ENCODE measurements around the gene NEMP2.

NEMP2 gene

DNA sequence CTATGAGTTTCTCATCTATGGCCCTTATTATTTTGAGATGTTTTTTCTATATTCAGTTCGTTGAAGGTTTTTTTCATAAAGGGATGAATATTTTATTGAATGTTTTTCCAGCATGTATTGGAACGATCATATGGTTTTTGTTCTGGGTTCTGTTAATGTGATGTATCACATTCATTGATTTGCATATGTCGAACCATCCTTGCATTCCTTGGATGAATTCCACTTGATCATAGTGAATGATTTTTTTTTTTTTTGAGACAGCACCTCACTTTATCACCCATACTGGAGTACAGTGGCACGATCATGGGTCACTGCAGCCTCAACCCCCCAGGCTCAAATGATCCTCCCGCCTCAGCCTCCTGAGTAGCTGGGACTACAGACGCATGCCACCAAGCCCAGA lies 5.5 kb upstream of the NEMP2 start:
- TF ChIP-seq, protein P1, sequence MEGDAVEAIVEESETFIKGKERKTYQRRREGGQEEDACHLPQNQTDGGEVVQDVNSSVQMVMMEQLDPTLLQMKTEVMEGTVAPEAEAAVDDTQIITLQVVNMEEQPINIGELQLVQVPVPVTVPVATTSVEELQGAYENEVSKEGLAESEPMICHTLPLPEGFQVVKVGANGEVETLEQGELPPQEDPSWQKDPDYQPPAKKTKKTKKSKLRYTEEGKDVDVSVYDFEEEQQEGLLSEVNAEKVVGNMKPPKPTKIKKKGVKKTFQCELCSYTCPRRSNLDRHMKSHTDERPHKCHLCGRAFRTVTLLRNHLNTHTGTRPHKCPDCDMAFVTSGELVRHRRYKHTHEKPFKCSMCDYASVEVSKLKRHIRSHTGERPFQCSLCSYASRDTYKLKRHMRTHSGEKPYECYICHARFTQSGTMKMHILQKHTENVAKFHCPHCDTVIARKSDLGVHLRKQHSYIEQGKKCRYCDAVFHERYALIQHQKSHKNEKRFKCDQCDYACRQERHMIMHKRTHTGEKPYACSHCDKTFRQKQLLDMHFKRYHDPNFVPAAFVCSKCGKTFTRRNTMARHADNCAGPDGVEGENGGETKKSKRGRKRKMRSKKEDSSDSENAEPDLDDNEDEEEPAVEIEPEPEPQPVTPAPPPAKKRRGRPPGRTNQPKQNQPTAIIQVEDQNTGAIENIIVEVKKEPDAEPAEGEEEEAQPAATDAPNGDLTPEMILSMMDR (IDR thresholded peaks at IDR 0.05; ENCODE audit: low read depth, low read length): no peak
- no peak for DNase-seq (ENCODE audit: extremely low read depth, low read depth)

DNA sequence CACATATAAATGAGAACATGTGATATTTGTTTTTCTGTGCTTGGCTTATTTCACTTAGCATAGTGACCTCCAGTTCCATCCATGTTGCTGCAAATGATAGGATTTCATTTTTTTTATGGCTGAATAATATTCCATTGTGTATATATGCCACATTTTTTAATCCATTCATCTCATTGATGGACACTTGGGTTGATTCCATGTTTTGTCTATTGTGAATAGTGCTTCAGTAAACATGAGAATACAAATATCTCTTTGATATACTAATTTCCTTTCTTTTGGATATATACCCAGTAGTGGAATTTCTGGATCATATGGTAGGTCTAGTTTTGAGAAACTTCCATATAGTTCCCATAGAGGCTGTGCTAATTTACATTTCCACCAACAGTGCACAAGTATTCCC lies 3.7 kb upstream of the NEMP2 start:
- DNase-seq (ENCODE audit: extremely low read depth, low read depth): no peak

DNA sequence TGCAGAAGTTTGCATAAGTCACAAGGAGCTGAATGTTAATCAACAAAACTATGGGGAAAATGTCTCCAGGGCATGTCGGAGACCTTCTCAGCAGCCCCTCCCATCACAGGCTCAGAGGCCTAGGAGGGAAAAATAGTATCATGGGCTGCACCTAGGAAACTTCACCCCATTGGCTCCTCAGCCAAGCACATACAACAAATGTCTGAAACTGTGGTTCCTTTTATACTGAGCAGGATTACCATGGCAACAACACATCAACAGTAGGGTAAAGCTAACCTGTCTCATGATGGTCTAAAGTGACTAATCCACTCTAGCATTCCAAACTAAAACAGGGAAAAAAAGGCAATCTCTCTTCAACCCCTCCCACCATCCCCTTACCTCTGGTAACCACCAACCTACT lies 3.2 kb upstream of the NEMP2 start:
- no peak for DNase-seq (ENCODE audit: extremely low read depth, low read depth)
- TF ChIP-seq, protein P1 (IDR thresholded peaks at IDR 0.05; ENCODE audit: low read depth, low read length): no peak

More for the DNA sequence above, 3.7 kb upstream of the NEMP2 start:
- TF ChIP-seq, protein P1 (IDR thresholded peaks at IDR 0.05; ENCODE audit: low read depth, low read length): no peak

DNA sequence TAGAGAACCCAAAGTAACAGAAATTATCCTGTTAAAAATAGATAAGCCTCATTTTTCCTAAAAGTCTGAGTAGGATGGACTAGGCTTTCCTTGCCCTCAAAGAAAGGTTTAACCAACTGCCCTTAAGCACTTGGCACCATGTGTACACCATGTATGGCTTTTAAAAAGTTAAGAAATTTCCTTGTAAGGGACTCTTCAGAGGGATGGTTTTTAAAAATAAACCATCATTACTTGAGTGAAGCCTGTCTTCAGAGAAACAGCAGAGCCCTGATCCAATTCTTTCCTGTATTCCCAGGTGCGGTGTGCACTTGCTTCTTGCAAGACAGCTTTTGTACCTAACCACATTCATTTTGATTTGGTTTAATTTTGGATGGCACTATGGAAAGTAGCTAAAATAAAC lies 1.1 kb upstream of the NEMP2 start:
- no peak for DNase-seq (ENCODE audit: extremely low read depth, low read depth)
- TF ChIP-seq, protein P1 (IDR thresholded peaks at IDR 0.05; ENCODE audit: low read depth, low read length): no peak

DNA sequence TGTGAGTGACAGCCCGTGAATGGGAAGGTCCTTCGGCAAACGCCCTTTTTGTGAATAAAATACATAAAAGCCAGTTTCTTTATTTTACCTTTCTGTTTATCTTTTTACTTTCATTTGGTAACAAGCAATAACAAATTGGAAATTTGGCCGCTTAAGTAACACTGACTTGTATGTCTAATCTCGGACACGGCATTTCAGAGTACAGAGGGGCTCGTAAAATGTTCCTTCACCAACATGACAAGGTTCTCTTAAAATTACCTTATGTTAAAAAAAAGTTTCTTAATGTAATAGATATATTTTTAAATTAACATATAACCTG lies 558 bp upstream of the NEMP2 start:
- TF ChIP-seq, protein P1 (IDR thresholded peaks at IDR 0.05; ENCODE audit: low read depth, low read length): no peak
- no peak for DNase-seq (ENCODE audit: extremely low read depth, low read depth)

DNA sequence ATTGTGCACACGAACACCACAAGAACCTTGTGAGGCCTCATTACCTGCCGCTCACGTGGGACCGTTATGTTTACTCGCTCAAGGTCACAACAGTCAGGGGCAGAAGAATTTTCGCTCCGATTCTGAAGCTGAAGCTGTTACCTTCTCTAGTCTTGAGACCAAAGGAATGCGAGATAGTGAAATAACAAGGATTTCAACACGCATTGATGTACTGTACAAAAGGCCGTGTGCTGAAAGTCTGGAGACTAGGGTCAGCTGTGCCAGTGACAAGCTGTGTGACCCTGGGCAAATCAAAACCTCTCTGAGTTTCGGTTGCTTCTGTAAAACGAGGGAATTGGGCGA lies 583 bp downstream of the NEMP2 start:
- no peak for DNase-seq (ENCODE audit: extremely low read depth, low read depth)
- TF ChIP-seq, protein P1 (IDR thresholded peaks at IDR 0.05; ENCODE audit: low read depth, low read length): no peak

DNA sequence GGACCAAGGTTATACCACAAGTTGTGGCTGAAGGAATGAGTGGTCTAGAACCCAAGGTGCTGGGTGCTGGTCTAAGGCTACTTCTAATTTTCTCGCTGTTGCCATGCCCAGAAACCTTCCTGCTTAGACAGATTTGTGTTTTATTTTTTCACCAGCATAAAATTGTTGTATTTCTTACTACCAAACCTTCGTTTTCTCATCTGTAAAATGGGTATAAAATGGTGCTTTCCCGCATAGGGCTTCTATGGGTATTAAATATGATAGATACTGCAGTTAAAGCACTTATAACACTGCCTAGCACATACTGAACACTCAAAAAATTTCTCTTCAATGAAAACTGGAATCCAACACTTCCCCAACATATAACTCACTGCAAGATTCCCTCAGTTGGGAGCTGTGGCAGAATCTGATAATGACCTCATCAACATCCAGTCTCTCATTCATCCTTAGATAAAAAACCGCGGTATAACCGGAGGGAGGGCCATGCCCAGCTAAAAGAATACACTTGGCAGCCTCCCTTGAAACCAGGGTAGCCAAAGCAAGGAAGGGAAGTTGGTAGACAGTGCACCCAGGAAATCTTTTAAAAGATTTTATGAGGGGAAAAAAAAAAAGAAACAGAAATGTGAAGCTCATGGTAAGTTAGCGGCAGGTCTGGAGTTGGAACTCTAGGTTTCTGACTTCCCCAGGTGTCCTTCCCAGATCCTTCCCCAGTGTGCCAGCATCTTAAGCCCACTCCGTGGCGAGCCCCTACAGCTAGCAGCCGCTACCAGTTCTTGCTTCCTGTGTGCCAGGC lies 1.2 kb downstream of the NEMP2 start:
- no peak for DNase-seq (ENCODE audit: extremely low read depth, low read depth)
- TF ChIP-seq, protein P1 (IDR thresholded peaks at IDR 0.05; ENCODE audit: low read depth, low read length): no peak
